GM04503 (cell line): Measurements from ENCODE around the gene P2RX5.
"Not testable (repeated sequence)": the region's sequence is repeated elsewhere in the genome, so short reads cannot be mapped to it uniquely, and the experiment has no call there.

Experiments
- DNase-seq: peaks from one replicate; pipeline ENCODE4 v3.0.0-alpha.2; 2012; ENCODE audit warnings: low read depth

P2RX5 gene

GRCh38 chr17:3710951-3711383 lies 15.0 kb upstream of the P2RX5 start:
- no peak for DNase-seq

- DNase-seq: no peak
These were observed 12.4 kb upstream of the P2RX5 start for GRCh38 chr17:3708366-3708765.

- DNase-seq: not testable (repeated sequence)
These were observed 9.7 kb upstream of the P2RX5 start for GRCh38 chr17:3705718-3705984.

- DNase-seq: no peak
These were observed 9.2 kb upstream of the P2RX5 start for GRCh38 chr17:3704931-3705717.

GRCh38 chr17:3702041-3702539 lies 6.1 kb upstream of the P2RX5 start:
- DNase-seq: not testable (repeated sequence)

- no peak for DNase-seq
These were observed 4.0 kb upstream of the P2RX5 start for GRCh38 chr17:3699951-3700350.

GRCh38 chr17:3698139-3698538 lies 2.2 kb upstream of the P2RX5 start:
- DNase-seq: no peak

GRCh38 chr17:3697103-3697476 lies 1.1 kb upstream of the P2RX5 start:
- no peak for DNase-seq

- DNase-seq: no peak
These were observed 729 bp downstream of the P2RX5 start for GRCh38 chr17:3695129-3695722.

- no peak for DNase-seq
These were observed 2.1 kb downstream of the P2RX5 start for GRCh38 chr17:3693829-3694231.

- DNase-seq: no peak
These were observed 2.8 kb downstream of the P2RX5 start for GRCh38 chr17:3693141-3693540.

GRCh38 chr17:3692346-3692745 lies 3.6 kb downstream of the P2RX5 start:
- no peak for DNase-seq

GRCh38 chr17:3691617-3692067 lies 4.3 kb downstream of the P2RX5 start:
- DNase-seq: no peak

- no peak for DNase-seq
These were observed 5.8 kb downstream of the P2RX5 start for GRCh38 chr17:3690094-3690715.

GRCh38 chr17:3689262-3690093 lies 6.5 kb downstream of the P2RX5 start:
- no peak for DNase-seq

- DNase-seq: no peak
These were observed 7.1 kb downstream of the P2RX5 start for GRCh38 chr17:3688852-3689261.

- no peak for DNase-seq
These were observed 7.9 kb downstream of the P2RX5 start for GRCh38 chr17:3688027-3688553.

- DNase-seq: no peak
These were observed 10.8 kb downstream of the P2RX5 start for GRCh38 chr17:3685174-3685573.

GRCh38 chr17:3683054-3683511 lies 12.9 kb downstream of the P2RX5 start:
- no peak for DNase-seq

- DNase-seq: no peak
These were observed 13.9 kb downstream of the P2RX5 start for GRCh38 chr17:3682033-3682432.

- DNase-seq: no peak
These were observed 14.4 kb downstream of the P2RX5 start for GRCh38 chr17:3681565-3681964.

GRCh38 chr17:3681057-3681456 lies 14.9 kb downstream of the P2RX5 start:
- DNase-seq: no peak
